C4-2B (cell line): ENCODE results near the gene STAB1.

ENCODE experiments used
- CTCF ChIP-seq: fragments of 450-650 bp; conservative IDR thresholded peaks from 2 replicates; pipeline ENCODE4 v1.5.1; 2017; ENCODE audit warnings: mild to moderate bottlenecking
- ZFX ChIP-seq: fragments of 450-650 bp; IDR thresholded peaks from 2 replicates; pipeline ENCODE4 v1.6.1; 2017

DNA sequence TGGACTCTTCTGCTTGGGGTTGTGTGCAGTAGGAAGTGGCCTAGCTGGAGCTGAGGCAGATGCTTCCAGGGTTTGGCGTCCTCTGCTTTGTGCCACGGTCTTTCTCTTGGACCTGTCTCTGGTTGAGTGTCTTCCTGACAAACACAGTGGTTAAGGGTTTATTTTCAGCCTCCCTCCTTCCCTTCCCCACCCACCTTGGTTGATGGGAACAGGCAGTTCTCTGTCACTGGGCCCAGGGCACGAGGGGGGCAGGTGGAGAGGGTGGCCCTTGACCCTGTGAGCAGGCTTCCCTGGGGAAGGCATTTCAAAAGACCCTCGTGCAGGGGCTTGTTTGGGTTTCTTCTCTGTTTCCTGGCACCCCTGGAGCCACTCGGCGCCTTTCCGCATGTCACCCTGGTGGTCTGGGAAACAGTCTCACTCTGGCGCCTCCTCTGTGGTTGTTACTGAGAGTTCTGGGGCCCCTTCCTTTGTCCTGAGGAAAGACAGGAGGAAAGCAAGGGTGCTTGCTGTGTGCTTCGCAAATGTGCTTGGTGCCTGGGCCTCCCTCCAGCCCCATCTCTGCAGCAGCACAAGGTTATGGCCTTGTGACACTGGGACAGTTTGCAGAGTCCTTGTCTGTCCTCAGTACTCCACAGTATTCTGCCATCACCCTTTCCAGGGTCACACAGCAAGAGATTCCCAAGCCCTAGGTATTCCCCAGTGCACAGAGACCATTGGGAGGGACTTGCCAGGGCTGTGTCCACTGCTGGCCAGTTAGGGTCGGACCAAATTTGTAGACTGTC is 10.3 kb upstream of the STAB1 start:
- TF ChIP-seq CTCF, result no peak
- no peak for TF ChIP-seq ZFX
